ENCODE measurements around the gene MAPK8.

DNA sequence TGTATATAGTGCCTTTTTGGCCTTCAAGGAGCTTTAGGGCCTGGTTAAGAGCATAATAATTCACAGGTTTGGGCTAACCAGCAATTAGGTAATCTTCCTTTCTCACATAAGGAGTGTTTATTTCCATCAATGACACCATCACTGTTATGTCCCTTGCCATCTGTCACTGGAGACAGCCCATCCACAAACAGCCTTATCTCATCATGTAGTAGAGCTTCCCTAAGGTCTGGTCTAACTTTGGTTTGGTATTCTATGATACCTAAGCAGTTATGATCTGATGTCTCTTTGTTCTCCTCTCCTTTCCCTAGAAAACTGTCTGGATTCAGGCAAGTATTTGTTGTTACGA is 26.4 kb downstream of the MAPK8 start:
- TF ChIP-seq EZH2 (IDR thresholded peaks at IDR 0.05; ENCODE audit: low read depth), result no peak
- TF ChIP-seq CTCF (conservative IDR thresholded peaks at IDR 0.05), result no peak

Measured in PC-9 (cell line).